ENCODE measurements around the gene PAPSS2.

The PAPSS2 gene

DNA sequence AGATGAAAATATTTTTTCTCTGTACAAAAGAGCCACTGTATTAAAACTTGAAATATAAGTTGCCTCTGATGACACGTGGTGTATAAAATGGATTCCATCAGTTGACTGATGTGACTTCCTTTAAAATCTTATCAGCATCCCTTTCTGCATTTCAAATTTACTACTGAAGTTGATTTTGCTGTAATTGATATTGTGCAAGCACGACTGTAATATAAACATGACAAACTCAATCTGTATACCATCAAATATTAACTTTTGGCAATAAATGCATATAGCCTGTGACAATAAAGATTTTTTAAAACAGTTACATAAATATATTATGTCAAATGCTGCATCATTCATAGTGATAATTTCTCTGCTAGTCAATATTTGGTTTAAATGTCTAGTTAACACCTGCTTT lies 7.8 kb downstream of the PAPSS2 start:
- H3K4me1 ChIP-seq, result no peaks in the 10 kb centered on the region
- no peak overlapping the region for H3K9ac ChIP-seq
- no peak overlapping the region for H3K4me2 ChIP-seq (ENCODE audit: low read length)
- no peak overlapping the region for H3K27ac ChIP-seq
- no peak overlapping the region for H3K4me3 ChIP-seq (ENCODE audit: low read depth, low read length)
- no peak overlapping the region for H2AFZ ChIP-seq
- TF ChIP-seq CTCF (IDR thresholded peaks at IDR 0.05), result no peak
- H3K36me3 ChIP-seq (ENCODE audit: control insufficient read depth, insufficient read depth, low read length), result no peaks in the 10 kb centered on the region
- H3K79me2 ChIP-seq, result no peaks in the 10 kb centered on the region
- no peaks in the 10 kb centered on the region for H3K27me3 ChIP-seq (ENCODE audit: control insufficient read depth, insufficient read depth, low read length)
- no peaks in the 10 kb centered on the region for H3K9me3 ChIP-seq (ENCODE audit: control insufficient read depth, low read length)

DNA sequence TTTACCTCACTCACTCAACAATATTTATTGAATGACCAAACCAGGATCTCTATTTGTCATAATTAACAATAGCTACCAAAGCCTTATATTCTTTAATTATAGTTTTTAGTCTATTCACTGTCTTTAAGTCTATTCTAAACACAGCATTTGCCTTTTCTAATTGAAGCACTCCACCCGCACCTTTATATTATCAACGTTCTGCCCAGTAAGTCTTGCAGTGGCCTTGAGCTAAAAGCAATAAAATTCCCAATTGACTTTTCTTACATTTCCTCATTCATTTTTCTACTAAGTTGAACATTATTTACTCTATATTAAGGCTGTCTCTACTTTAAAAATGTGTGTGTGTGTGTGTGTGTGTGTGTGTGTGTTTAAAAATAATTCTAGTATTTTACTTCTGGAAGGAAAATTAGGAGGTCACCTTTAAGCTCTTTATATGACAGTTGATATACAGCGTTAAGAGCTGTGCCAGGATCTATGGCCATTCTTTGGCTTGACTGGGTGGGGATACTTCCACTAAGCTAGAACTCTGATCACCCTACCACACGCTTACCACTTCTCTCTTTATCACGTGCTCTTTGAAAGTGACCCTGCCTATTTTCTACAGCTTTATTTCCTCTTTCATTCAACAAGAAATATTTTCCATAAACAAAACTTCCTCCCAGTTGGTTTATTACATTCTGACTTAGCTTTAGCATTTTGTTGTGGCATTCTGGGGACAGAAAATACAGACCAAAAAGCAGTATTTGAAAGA lies 8.8 kb downstream of the PAPSS2 start:
- Histone ChIP-seq H3K9me3 (ENCODE audit: control insufficient read depth, low read length) (no peaks in the 10 kb centered on the region), H3K4me3 (ENCODE audit: low read depth, low read length) (no peak overlapping the region), H3K4me2 (ENCODE audit: low read length) (no peak overlapping the region), H3K9ac (no peak overlapping the region), H3K79me2 (no peaks in the 10 kb centered on the region), H3K27ac (no peak overlapping the region), H3K36me3 (ENCODE audit: control insufficient read depth, insufficient read depth, low read length) (no peaks in the 10 kb centered on the region), H2AFZ (no peak overlapping the region), H3K4me1 (no peaks in the 10 kb centered on the region), H3K27me3 (ENCODE audit: control insufficient read depth, insufficient read depth, low read length) (no peaks in the 10 kb centered on the region)
- no peak for TF ChIP-seq CTCF (IDR thresholded peaks at IDR 0.05)

- Histone ChIP-seq H3K4me3 (ENCODE audit: low read depth, low read length) (no peak overlapping the region), H3K9me3 (ENCODE audit: control insufficient read depth, low read length) (no peaks in the 10 kb centered on the region), H2AFZ (no peak overlapping the region), H3K27me3 (ENCODE audit: control insufficient read depth, insufficient read depth, low read length) (no peaks in the 10 kb centered on the region), H3K27ac (no peak overlapping the region), H3K4me2 (ENCODE audit: low read length) (no peak overlapping the region), H3K9ac (no peak overlapping the region), H3K36me3 (ENCODE audit: control insufficient read depth, insufficient read depth, low read length) (no peaks in the 10 kb centered on the region), H3K4me1 (no peaks in the 10 kb centered on the region), H3K79me2 (no peaks in the 10 kb centered on the region)
- TF ChIP-seq CTCF (IDR thresholded peaks at IDR 0.05), result no peak
Observed at GRCh38 chr10:87669752-87670151, 10.1 kb downstream of the PAPSS2 start.

DNA sequence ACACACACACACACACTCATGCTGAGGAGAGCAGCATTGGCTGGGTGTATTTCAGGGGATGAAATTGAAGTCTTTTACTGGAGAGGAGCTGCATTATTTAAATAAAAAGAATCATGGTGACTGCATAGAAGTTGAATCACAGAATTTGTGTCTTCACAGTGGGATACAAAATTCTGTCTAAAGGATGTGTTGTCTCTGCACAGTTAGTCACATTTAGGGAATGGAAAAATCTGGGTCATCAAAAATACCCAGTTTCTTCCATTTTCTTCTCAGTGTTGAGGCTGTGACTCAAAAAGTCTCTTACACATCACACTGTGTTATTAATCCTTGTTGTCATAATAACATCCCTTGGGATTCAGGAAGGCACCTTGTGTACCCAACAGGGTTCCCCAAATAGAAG lies 10.9 kb downstream of the PAPSS2 start:
- H3K79me2 ChIP-seq, result no peaks in the 10 kb centered on the region
- no peak overlapping the region for H3K9ac ChIP-seq
- H3K27ac ChIP-seq, result no peak overlapping the region
- no peak overlapping the region for H3K4me2 ChIP-seq (ENCODE audit: low read length)
- no peaks in the 10 kb centered on the region for H3K36me3 ChIP-seq (ENCODE audit: control insufficient read depth, insufficient read depth, low read length)
- no peak for TF ChIP-seq CTCF (IDR thresholded peaks at IDR 0.05)
- no peaks in the 10 kb centered on the region for H3K4me1 ChIP-seq
- H3K4me3 ChIP-seq (ENCODE audit: low read depth, low read length), result no peak overlapping the region
- H2AFZ ChIP-seq, result no peak overlapping the region
- H3K27me3 ChIP-seq (ENCODE audit: control insufficient read depth, insufficient read depth, low read length), result no peaks in the 10 kb centered on the region
- no peaks in the 10 kb centered on the region for H3K9me3 ChIP-seq (ENCODE audit: control insufficient read depth, low read length)

All from parathyroid adenoma (tissue), 2 donors.